Fibroblast of villous mesenchyme (primary cell): ENCODE results near the gene SEMA5A. TPM values are rescaled to one million over a fixed set of nuclear protein-coding genes. Genes with fewer than 3 reads are reported as not detected.

Source experiments
- DNase-seq: peaks from one replicate; pipeline ENCODE4 v3.0.0-alpha.2; 2010; ENCODE audit warnings: low read depth
- H3K4me3 ChIP-seq: 2 replicates; pipeline ENCODE4 v1.5.1; 2011; ENCODE audit warnings: low read depth, mild to moderate bottlenecking, low read length
- CTCF ChIP-seq: IDR thresholded peaks from 2 replicates; pipeline ENCODE4 v1.5.1; 2012; ENCODE audit warnings: low read depth, mild to moderate bottlenecking, low read length; ENCODE audit not compliant: insufficient read depth
- total RNA-seq: library from RNA; depleted of rRNA; stranded (reverse); fragments of >200 nt; gene quantifications from 2 replicates; pipeline ENCODE4 v1.2.3, GENCODE V29; 2012

The SEMA5A gene
- total RNA-seq, 1 donor: 72.5 TPM

DNA sequence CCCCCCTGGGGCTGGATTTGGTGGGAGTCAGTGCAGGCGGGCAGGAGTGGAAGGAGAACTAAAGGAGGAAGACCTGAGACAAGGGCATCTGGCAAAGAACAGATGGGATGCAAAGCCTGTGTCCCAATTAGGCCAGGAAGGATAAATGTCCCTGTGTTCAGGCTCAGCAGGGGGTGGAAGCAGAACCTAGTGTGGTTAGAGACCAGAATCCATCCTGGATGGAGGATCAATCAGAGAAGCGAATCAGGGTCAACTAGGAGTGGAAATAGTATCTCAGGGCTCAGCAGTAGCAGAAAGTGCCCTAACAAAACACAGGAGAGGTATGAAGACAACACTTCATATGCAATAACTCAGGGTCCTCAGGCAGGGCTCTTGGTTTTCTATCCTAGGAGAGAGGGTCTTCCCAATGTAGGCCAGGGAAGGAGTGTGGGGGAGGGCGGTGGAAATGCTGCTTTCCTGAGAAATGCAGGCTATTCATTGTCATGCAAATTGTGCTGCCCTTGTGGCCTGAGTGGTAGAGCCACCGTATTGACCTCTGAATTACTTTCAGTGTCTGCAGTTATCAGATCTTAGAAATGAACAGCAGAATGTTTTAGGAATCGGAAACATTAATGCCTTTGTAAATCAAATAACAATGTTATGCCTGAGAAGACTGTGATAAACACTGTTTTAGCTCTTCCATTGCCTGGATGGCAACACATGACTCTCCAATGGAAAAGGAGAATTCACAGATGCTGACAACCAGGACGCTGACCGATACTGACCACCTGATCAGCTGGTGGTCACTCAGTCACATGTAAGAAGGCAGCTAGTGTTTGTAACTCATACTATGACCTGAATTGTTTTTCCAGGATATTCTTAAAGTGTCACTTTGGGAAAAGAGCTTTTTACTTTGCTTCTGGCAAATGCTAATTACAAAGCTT lies 323.6 kb downstream of the SEMA5A start:
- H3K4me3 ChIP-seq: no peak overlapping the region
- no peak for DNase-seq
- no peak for TF ChIP-seq CTCF

DNA sequence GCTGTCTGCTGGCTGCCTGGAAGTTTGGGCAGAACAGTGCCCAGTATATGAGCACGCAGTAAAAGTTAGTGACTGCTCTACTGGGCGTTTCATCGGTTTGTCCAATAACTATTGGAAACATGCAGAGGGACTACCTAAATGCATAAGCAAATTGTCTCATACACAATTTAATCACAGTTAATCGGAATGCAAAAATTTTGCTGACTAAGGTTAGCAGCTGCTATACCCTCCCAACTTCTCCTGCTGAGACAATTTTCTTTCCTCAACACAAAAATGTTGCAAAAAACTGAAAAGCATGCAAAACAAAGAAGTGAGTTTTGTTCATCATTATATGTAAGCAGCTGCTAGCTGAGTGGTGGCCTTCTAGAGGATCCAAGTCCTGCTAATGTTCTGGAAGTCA lies 327.5 kb downstream of the SEMA5A start:
- DNase-seq: no peak
- H3K4me3 ChIP-seq: no peak overlapping the region
- TF ChIP-seq CTCF: no peak

DNA sequence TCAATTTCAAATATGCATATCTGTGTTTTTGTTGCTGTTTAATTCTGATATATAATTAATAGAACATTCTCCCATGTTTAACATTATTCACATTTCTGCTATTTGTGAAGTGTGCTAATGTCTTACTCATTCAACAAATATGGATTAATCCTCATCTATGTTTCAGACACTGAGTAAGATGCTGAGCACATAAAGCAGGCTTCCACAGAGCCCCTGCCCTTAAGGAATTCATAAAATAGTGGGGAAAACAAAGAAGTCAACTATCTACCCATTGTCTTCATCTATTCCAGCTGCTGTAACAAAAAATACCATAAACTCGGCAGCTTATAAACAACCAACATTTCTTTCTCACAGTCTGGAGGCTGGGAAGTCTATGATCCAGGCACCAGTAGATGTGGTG lies 333.3 kb downstream of the SEMA5A start:
- DNase-seq: no peak
- no peak overlapping the region for H3K4me3 ChIP-seq
- TF ChIP-seq CTCF: no peak

DNA sequence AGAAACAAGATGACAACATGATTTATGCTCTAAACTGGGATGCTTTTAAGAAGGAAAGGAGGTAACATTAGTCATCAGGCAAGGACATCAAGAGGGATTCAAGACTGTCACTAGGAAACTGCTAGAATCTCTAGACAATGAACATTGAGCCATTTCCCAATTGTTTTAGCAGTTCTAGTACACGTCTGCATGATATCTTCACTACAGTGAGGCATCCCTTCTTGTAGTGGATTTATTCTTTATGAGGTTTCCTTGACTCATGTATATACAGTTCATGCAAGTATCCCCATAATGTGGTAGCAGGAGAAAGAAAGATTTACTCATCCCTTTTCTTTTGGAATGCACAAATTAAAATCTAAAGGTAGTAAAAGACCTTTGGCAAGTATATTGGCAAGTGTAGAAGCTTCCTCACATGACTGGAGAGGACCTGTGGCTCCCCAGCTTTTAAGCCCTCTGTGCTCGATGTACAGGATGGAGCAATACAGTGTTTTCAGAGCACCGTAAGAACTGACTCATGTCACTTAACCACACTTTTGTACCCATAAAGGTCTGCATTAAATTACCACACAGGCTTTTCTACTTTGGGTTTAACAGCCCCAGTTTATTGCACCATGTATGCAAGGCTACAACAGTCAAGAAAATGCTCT lies 335.9 kb downstream of the SEMA5A start:
- no peak overlapping the region for H3K4me3 ChIP-seq
- TF ChIP-seq CTCF: no peak
- DNase-seq: peak; percentile 35

DNA sequence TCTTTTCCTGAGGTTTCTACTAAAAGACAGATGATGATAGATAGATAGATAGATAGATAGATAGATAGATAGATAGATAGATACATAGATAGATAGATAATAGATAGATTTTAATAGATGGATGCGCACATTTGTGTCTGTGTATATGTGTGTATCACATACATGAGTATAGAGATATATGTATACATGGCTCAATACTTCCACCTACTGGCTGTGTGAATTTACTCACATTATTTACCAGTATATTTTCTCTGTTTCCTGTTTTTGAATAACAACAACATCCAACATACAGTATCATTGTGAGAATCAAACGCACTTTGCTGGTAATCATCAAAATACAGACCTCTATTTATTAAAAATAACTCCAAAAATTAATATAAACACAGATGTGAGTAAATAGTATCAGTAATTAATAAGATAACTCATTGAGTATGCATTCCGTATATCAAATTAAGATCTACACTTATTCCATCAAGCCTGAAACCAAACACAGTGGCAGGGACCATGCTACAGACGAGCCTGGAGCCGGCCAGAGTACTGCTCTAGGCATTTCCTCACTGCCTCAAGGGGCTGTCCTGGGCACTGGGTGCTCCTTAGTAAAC lies 338.0 kb downstream of the SEMA5A start:
- DNase-seq: peak; percentile 75
- TF ChIP-seq CTCF: peak; percentile 58
- no peak overlapping the region for H3K4me3 ChIP-seq

GRCh38 chr5:9202636-9203035 lies 343.2 kb downstream of the SEMA5A start:
- no peak for TF ChIP-seq CTCF
- DNase-seq: no peak

More at GRCh38 chr5:9202636-9203035, 343.2 kb downstream of the SEMA5A start:
- no peak overlapping the region for H3K4me3 ChIP-seq
